ENCODE measurements around the gene BSCL2.
A peak's percentile ranks its signal among the peaks of the same experiment; 100 is the strongest.
"Not testable (repeated sequence)": the region's sequence is repeated elsewhere in the genome, so short reads cannot be mapped to it uniquely, and the experiment has no call there.

BSCL2 gene

GRCh38 chr11:62702246-62702645 lies 5.0 kb downstream of the BSCL2 start:
- TF ChIP-seq CTCF (IDR thresholded peaks at IDR 0.05; ENCODE audit: low read length, missing control alignments), result no peak

GRCh38 chr11:62694455-62695167 lies 12.6 kb downstream of the BSCL2 start:
- no peak overlapping the region for H3K4me3 ChIP-seq (replicated peaks; ENCODE audit: low read depth, low read length)
- peak; percentile 90 for DNase-seq (ENCODE audit: low read depth)

More at GRCh38 chr11:62702246-62702645, 5.0 kb downstream of the BSCL2 start:
- H3K4me3 ChIP-seq (replicated peaks; ENCODE audit: low read depth, low read length), result no peak overlapping the region
- DNase-seq (ENCODE audit: low read depth), result no peak

GRCh38 chr11:62693624-62694023 lies 13.6 kb downstream of the BSCL2 start:
- not testable (repeated sequence) for H3K4me3 ChIP-seq (replicated peaks; ENCODE audit: low read depth, low read length)

More at GRCh38 chr11:62694455-62695167, 12.6 kb downstream of the BSCL2 start:
- TF ChIP-seq CTCF (IDR thresholded peaks at IDR 0.05; ENCODE audit: low read length, missing control alignments), result peak; percentile 87

DNA sequence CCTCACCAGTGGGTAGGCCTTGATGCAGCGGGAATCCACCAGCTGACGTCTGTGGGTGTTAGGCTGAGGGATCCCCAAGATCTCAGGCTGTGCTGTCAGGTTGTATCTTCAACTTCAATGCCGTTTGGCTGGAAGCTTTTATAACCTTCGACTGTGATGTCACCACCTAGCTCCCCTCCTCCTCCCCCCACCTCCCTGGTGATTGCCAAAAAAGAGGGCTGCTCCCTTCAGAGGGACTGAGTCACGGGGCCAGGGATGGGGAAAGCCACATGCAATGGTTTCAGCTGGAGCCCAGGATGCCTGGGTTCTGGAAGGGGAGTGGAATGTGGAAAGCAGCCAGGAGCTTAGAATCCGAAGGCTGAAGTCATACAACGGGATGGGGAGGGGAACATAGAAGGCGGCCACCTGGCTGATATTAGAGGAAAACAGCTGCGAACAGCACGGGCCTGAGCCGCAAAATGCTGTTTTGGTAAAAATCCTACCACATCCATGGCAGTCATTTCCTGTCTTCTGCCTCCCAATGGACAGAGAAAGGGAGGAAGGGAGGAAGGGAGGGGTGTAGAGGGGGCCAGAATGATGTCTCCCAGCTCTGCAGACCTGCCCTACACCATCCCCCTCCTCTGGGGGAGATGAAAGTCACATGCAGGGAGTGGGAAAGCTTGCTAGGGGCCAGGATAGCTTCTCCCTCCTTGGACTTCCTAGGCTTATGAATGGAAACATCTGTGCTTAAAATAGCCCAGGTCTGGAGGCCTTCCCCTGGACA lies 17.6 kb downstream of the BSCL2 start, which contains the start of gene LRRN4CL:
LRRN4CL (minus strand) TSS at position 110 of the 763 bp plus-strand sequence. CDS start 1,022 bp downstream, outside the sequence.
- no peak for TF ChIP-seq CTCF (IDR thresholded peaks at IDR 0.05; ENCODE audit: low read length, missing control alignments)
- DNase-seq (ENCODE audit: low read depth), result peak; percentile 83
- H3K4me3 ChIP-seq (replicated peaks; ENCODE audit: low read depth, low read length), result peak within 1 kb of the TSS; percentile 2

More at GRCh38 chr11:62693624-62694023, 13.6 kb downstream of the BSCL2 start:
- DNase-seq (ENCODE audit: low read depth), result not testable (repeated sequence)

- no peak overlapping the region for H3K4me3 ChIP-seq (replicated peaks; ENCODE audit: low read depth, low read length)
- TF ChIP-seq CTCF (IDR thresholded peaks at IDR 0.05; ENCODE audit: low read length, missing control alignments), result no peak
- DNase-seq (ENCODE audit: low read depth), result no peak
Observed at GRCh38 chr11:62688491-62688890, 18.7 kb downstream of the BSCL2 start.

GRCh38 chr11:62687508-62688396 lies 19.5 kb downstream of the BSCL2 start:
- DNase-seq (ENCODE audit: low read depth), result no peak
- no peak overlapping the region for H3K4me3 ChIP-seq (replicated peaks; ENCODE audit: low read depth, low read length)
- TF ChIP-seq CTCF (IDR thresholded peaks at IDR 0.05; ENCODE audit: low read length, missing control alignments), result no peak

Measured in fibroblast of pulmonary artery (primary cell).